Eye (tissue), 1 donor: ENCODE data around the gene SLC6A19.
A peak's percentile ranks its signal among the peaks of the same experiment; 100 is the strongest.

Experiments used
- DNase-seq: peaks from one replicate; pipeline ENCODE4 v3.0.0-alpha.2; 2015

Gene SLC6A19

DNA sequence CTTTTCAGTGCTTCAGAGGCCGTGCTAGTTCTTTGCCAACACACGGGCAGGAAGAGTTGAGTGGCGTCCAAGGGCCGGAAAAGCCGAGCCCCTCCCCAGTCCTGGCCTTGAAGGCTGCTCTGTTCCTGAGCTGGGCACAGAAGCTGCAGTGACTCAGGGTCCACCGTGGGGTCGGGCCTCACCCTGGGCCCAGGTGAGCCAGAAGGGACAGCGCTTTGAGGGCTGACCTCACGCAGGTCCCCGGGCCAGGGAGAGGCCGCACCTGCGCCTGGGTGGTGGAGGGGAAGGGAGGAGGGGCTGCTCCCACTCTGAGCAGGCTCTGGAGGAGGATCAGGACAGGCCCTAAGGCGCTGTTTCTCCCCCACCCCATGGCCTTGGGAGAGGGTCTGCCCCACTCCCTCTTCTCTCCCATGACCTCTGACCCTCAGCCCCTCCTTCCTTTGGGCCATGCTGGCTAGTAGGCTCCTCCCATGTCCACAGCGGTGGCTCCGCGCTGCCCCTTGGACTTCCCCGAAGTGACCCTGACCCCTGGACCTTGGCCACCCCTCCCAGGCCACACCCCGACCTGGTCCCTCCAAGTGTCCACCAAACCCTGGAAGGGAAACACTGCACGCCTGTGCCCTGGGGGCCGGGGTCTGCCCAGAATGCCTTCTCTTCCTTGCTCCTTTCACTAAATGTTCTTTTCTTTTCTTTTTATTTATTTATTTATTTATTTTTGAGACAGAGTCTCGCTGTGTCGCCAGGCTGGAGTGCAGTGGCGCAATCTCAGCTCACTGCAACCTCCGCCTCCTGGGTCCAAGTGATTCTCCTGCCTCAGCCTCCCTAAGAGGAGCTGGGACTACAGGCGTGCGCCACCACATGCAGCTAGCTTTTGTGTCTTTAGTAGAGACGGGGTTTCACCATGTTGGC is 19.7 kb upstream of the SLC6A19 start:
- DNase-seq, result no peak

DNA sequence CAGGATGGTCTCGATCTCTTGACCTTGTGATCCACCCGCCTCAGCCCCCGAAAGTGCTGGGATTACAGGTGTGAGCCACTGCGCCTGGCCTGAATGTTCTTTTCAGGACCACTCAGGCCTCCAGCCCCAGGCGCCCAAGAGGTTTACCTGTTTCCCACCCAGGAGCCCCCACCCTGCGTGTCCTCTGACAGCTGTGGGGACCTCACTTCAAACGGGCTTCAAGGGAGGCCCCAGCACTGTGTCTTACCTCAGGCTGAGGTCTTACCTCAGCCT is 19.1 kb upstream of the SLC6A19 start:
- no peak for DNase-seq

DNA sequence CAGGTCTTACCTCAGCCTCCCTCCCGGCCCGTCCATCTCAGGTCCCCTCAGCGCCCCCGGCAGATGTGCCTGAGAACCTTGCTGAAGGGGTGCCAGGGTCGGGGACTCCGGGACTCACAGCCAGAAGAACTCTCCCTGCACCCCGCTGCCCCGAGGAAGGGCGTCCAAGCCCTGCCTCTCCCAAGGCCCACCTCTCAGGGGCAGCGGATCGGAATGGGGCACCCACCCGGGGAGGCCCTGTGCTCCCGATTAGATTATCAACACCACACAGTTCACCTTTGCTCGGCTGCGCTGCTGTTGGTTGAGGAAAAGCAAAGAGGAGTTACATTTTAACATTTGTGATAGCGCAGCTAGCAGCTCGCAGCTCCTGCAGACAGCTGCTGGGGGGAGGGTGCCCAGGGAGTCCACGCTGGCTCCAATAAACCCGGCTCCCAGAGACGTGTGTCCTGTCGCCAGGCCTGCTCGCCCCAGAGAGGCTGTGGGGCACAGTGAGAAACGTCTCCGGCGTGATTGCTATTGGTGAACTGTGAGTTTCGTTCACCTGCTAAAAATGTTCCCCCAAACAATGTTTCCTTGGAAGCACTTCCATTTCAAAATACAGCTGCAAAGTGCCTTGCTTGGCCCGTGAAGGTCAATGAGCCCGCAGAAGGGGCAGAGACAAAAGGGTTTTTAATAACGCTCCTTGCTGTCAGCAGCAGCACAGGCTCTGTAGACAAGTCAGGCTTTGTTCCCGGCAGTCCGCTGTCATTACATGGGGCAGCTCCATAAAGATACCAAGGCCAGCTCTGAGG is 18.6 kb upstream of the SLC6A19 start:
- peak; percentile 85 for DNase-seq

DNA sequence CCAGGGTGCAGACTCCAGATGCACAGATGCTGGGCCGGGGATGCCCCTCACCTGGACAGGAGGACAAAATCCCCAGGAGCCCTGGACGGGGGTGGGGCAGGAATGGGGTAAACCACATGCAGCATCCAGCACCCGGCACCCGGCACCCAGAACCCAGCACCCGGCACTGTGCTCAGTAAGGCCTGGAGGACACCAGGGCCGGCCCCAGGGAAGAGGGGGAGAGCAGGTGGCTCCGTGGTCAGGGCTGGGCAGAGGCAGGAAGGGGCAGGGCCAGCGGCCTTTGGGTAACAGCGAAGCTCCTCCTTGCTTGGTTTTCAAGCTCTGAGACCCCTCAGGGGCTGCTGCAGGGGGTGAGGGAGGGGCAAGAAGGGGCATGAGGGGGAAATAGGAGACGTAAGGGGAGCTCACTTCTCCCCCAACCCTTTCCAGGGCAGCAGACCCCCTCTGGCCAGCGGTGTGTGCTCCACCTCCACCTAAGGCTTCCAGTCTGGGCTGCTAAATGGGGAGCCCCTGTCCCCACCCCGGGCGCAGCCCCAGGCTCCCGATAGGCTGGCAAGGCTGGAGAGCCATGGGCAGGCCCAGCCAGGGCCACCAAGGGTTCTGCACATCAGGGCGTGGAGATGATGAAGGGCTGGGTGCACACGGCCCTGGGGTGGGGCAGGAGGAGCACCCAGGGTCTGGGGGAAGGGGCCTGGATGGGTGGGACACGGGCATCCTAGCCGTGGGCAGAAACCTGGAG is 17.8 kb upstream of the SLC6A19 start:
- DNase-seq, result no peak

DNA sequence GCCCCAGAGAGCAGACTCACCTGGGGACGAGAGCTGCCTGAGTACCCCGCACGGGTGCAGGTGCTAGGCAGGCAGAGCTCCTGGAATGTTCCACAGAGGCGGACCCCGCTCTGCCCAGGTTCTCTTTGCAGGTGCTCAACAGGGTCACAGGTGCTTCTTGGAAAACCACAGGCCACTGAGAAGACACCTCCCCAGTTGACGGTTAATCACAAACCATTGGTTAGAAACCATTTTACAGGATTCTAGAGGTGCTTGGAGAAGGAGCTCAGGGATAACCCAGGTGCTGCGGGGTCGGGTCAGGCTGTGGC is 17.3 kb upstream of the SLC6A19 start:
- no peak for DNase-seq

DNA sequence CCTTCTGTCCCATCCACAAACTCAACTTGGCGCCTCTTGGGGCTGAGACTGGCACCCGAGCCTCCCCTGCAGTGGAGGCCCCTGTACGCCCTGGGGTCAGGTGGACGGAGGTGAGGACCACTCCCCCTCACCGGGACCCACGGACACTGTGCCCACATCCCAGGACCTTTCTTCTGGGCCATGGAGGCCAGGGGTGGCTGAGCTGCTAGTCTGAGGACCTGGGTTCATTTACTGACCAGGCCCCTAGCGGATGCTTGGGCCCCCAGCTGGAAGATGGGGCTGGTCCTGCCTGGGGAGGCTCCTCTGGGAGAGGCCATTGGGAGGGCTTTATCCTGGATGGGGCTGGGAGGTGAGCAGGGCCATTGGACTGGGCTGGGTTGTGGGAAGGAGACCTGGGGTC is 16.9 kb upstream of the SLC6A19 start:
- DNase-seq, result no peak

DNA sequence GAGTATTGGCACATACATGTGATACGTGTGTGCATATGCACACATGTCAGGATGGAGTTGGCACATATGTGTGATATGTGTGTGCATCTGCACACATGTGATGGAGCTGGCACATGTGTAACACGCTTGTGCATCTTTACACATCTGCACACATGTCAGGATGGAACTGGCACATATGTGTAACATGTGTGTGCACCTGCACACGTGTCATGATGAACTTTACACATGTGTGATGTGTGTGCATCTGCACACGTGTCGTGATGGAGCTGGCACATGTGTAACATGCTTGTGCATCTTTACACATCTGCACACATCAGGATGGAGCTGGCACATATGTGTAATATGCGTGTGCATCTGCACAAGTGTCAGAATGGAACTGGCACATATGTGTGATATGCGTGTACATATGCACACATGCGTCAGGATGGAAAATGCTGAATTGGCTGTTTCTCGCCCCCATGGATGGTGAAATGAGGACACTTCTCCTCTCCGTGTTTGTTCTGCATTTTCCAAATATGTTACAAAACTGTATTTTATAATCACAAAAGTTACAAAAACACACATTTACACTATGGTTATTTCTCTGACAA is 16.3 kb upstream of the SLC6A19 start:
- DNase-seq, result no peak

DNA sequence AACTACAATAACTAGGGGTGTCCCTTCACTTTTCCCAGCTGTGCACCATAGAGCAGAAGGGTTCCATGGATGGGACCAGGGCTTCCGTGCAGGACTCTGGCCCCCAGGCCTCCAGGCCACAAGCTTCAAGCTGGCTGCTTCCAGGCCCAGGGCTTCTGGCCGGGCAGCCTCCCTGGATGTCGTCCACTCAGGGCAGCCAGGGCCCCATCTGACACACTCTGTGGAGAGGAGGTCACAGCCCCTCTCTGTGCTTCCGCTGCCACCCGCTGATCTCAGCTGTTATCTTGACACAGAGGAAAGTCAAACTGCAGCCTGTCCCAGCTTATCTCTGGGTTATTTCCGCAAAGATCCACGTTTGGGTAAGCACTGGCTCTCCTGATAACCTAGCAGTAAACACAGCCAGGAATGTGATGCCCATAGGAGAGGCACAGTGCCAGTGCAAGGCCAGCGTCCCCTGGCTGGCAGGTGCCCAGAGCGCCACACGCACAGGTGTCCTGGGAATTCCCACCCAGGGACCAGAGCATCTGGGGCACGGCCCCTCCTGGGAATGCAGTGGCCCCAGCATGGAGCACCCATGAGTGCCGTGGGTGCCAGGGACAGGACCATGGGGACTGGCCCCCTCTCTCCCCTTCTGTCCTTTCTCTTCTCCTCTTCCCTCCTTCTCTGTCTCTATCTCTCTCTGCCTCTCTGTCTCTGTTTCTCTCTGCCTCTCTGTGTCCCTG is 15.6 kb upstream of the SLC6A19 start:
- peak; percentile 35 for DNase-seq

DNA sequence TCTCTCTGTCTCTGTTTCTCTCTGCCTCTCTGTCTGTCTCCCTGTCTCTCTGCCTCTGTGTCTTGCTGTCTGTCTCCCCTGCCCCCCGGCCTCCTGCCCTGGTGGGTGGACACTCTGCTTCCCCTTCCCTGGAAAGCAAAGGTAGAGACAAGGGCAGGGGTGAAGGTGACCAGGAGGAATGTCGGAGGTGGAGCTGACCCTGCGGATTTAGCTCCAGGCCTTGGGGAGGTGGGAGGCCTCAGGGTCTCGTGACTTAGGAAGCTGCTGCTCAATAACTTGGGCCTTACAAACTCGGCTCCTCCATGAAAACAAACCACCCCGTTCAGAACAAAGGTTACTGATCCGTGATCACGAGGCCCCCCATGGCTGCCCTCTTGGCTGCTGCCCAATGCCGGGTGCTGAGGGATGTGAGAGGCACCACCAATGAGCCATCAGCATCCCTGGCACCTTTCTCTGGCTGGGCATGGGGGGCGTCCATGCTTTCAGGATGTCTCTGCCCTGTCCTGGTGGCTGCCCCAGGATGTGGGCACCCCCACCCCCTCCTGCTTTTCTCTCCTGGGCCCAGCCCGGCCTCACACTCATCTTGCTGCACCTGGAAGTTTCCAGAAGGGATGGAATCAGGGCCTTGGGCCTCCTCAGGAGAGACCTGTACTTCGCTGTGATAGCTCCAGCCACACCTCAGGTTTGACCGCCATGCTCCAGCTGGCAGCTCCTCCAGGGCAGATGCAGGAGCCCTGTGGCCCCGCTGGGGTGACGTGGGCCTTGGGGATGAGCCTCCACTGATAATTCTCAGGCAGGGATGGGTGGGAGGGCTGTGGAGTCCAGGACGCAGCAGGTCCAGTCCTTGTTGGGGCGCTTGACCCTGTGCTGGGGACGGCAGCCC is 14.8 kb upstream of the SLC6A19 start:
- no peak for DNase-seq

DNA sequence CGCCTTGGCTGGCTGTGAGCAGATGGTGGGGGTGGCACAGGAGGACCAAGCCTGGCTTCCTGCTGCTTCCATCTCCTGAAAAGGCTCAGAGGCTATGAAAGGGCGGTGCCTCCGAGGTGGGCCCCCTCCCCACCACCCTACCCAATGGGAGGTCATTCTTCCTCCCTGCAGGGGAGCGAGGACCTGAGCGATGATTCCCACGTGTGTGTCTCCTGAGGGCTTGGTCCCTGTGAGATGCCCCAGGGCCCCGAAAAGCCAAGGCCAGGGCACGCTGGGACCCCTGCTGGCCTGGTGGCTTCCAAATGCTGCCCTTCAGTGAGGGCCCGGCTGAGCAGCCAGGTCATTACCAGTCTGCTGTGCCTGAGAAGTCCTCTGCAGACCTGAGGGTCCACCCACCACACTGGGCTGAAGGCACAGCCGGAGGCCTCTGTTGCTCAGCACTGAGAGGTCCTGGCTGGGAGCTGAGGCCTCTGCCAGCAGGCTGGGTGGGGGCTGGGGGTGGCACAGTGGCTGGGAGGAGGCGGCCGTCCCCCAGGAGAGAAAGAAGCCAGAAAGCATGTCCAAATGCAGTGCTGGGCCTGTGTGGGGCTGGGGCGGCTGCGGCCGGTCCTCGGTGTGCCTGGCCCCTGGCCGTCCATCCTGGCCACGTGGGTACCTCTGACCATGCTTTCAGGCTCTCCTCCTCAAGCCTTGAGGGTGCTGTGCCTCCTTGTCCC is 14.0 kb upstream of the SLC6A19 start:
- no peak for DNase-seq

DNA sequence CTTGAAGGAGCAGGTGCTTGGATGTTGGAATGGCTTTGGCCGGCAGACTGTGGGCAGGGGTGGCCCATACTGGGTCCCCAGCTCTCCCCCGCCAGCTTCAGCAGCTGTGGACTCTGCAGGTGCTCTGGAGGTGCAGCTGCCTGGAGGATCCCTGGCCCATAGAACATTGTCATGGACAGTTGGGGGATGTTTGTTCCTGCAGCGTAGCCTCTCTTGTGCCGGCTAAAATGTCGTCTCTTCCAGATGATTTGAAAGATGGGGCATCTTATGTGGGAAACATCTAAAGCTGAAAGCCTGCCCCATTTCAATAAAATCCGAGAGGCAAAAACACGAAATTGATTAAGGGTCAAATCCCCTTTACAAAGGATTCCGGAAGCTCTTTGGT is 13.5 kb upstream of the SLC6A19 start:
- no peak for DNase-seq

DNA sequence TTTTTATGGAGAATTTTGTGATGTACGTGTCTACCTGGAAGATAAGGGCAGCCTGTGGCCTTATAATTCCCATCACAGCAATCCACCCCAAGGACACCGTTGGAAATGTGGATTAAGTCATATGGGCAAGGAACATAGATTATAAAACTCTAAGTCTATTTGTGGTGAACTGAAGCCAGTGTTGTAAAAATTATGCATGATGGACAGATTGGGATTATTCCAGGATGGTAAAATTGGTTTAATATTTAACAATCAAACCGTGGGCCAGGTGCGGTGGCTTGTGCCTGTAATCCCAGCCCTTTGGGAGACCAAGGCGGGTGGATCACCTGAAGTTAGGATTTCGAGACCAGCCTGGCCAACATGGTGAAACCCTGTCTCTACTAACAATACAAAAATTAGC is 12.9 kb upstream of the SLC6A19 start:
- DNase-seq, result no peak

DNA sequence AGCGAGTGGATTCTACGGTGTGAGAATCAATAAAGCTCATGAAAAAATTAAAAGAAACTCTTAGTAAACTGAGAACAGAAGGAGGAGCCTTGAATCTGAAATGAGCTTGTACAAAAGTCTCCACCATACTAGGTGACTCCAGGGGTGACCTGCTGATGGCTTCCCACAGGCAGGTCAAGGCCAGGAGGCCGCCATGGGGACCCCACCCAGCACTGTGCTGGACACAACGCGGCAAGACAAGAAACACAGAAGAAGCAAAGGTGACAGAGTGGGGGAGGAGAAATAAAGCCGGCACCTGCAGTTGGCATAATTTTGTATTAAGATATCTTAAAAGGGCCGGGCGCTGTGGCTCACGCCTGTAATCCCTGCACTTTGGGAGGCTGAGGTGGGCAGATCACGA is 12.1 kb upstream of the SLC6A19 start:
- DNase-seq, result no peak

DNA sequence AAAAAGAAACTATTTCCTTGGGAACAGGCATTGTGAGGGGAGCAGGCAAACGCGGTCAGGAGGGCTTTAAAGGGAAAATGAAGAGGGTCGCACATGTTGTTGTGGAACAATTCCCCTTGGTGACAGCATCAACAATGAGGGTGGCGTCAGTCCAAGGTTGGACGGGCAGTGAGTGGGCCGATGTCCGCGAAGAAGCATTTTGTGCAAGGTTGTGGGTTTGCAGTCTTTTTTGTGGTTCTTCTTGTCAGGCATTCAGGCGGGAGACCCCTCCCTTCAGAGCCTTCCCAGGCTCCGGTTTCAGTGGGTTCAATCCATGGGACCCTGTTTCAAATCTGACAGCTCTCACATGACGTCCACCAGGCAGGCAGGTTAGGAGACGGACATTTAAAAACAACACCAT is 11.1 kb upstream of the SLC6A19 start:
- DNase-seq, result no peak

DNA sequence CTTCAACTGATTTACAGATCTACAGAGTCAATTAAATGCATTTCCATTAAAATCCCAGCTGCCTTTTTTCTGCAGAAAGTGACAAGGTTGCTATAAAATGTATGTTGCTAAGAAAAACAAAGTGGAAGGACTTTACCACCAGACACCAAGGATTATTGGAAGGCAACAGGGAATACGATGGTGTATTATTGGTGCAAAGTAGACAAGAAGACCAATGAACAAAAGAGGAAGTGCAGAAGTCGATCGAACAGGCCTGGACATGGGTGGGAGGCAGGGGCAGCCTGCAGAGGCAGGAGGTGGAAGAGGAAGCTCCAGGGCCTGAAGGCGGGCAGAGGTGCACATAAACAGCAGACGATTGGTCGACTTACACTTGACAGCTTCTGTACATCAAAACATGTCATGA is 10.6 kb upstream of the SLC6A19 start:
- no peak for DNase-seq

DNA sequence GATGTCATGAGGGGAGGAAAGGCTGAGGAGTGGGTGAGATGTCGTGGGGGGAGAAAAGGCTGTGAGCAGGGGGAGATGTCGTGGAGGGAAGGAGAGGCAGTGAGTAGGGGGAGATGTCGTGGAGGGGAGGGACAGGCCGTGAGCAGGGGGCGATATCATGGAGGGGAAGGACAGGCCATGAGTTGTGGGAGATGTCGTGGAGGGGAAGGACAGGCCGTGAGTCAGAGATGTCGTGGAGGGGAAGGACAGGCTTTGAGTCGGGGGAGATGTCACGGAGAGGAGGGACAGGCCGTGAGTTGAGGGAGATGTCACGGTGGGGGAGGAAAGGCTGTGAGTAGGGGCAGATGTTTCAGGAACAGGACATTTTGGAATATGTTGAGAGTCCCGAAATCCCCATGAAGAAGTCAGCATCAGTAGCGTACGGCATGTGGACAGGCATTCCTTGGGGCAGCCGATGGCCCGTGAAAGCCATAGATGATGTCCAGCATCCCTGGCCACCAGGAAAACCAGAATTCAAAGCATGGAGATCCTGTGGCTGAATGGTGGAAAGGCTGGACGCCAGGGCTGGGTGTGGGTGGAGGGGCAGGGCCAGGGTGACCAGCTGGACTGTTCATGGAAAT is 8.3 kb upstream of the SLC6A19 start:
- DNase-seq, result no peak

DNA sequence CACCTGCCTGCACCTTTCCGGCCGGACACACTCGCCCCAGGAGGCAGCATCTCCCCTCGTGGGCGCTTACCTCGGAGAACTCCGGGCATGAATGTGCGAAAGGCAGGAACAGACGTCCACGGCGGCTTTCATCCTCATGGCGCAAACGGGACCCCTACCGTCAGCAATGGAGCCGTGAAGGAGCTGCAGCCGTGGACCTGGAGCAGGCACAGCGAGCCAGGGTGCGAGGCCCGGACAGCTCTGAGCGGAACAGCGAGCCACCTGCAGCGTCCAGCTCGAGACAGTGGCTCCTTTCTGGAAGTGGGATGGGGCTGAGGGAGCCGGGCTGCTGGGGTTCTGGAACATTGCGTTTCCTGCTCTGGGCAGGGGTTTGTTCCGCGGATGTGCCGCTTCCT is 7.8 kb upstream of the SLC6A19 start:
- DNase-seq, result no peak

DNA sequence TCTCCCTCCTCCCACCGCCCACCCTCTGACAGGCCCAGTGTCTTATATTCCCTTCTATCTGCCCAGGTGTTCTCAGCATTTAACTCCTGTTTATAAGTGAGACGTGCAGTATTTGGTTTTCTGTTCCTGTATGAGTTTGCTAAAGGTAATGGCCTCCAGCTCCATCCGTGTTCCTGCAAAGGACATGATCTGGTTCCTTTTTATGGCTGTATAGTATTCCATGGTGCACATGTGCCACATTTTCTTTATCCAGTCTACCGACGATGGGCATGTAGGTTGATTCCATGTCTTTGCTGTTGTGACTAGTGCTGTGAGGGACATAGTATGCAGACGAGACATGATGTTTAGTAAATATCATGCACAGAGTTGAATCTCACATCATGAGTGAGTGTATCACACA is 7.0 kb upstream of the SLC6A19 start:
- DNase-seq, result no peak

DNA sequence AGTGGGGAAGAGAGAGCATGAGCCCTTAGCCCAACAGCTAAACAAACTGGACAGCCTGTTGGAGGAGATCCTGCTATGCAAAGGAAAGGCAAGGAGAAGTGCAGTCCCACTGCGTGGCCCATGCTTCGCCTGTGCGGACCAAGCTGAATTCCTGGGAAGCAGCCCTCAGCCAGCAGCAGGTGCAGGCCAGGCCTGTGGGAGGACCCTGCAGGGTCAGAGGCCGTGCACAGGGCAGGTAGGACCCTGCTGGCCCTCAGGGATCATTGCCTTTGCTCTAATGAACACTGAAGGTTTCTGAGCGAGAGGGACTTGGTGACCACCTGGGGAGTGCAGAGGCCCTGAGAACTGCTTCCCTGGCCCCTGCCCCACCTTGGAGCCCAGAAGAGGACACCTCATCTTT is 6.0 kb upstream of the SLC6A19 start:
- no peak for DNase-seq

DNA sequence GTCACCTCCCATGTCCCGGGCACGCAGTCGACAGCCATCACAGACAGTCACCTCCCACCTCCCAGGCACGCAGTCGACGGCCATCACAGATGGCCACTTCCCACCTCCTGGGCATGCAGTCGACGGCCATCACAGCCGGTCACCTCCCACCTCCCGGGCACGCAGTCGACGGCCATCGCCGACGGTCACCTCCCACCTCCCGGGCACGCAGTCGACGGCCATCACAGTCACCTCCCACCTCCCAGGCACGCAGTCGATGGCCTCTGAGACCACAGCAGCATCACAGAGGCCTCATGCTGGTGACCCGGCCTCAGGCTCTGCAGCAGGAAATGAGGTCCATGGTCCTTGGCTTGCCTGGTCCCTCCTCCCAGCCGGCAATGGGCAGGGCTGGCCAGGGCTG is 5.5 kb upstream of the SLC6A19 start:
- no peak for DNase-seq

DNA sequence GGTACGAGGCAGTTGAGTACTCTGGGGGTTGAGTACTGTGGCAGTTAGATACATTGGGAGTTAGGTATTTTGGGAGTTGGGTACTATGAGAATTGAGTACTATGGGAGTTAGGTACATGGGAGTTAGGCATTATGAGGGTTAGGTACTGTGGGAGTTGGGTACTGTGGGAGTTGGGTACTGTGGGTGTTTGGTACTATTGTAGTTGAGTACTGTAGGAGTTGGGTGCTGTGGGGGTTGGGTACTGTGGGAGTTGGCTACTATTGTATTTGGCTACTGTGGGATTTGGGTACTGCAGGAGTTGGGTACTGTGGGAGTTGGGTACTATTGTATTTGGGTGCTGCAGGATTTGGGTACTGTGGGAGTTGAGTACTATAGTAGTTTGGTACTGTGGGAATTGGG is 4.8 kb upstream of the SLC6A19 start:
- no peak for DNase-seq
